DMS 273 (cell line): ENCODE measurements around the gene PCBP3.
A peak's percentile ranks its signal among the peaks of the same experiment; 100 is the strongest.
"Not testable (repeated sequence)": the region's sequence is repeated elsewhere in the genome, so short reads cannot be mapped to it uniquely, and the experiment has no call there.

ENCODE experiments used
- DNase-seq: peaks from one replicate; lab custom pipeline; 2025; ENCODE audit not compliant: unreplicated experiment; lab: John Stamatoyannopoulos, UW

Gene PCBP3

DNA sequence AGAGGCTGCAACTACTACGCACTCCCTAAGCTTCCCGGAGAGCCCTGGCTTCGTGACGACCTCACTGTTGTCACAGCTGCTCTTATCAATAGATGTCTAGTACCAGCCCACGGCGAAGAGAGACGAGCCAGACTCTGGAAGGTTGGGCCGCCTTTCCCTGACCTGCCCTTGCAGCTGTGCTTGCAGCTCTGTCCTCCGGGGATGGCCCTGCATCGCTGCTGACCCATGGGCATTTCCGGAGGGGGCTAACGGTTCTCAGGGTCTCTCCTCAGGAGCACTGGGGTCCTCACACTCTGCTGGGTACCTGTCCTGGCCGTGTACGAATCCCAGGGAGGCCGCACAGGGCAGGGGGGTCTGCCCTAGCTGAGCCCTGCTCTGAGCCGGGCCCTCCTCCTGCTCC is 244.3 kb downstream of the PCBP3 start:
- no peak for DNase-seq

DNA sequence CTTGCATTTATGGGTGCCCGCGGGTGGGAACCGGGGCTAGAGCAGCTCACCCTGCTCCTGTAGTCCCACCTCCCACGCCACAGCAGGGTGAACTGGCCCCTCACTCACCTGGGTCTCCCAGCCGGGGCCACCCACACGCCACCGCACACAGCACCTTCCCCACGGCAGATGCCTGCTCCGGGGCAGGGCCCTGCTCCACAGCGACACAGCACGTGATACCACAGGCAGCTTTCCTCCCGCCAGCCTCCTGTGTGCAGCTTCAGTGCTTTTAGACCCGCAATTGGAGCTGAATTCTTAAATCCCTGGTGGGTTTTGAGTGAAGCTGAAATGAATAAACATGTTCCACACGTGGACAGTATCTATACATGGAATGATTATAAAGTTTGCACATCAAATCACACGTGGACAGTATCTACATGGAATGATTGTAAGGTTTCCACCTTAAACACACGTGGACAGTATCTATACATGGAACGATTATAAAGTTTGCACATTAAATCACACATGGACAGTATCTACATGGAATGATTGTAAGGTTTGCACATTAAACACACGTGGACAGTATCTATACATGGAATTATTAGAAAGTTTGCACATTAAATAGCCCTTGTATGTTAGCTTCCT is 245.0 kb downstream of the PCBP3 start:
- DNase-seq, result no peak

DNA sequence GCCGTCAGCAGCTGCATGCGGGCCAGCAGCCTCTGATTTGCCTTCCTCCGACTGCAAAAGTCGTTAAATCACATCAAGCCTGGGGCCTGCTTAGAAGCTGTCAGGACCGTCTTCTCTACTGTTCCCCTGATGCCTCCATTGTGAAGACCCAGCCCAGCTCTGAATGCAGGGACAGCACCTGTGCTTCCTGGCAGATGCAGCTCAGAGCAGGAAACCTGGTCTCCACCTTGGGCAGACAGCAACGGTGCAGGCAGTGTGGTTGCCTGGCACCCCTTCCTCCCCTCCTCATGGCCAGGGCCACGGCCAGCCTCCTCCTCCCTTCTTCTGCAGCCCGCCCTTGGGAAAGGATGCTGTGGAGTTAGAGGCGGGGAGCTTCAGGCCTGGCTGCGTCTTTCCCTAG is 245.7 kb downstream of the PCBP3 start:
- DNase-seq, result peak; percentile 7

DNA sequence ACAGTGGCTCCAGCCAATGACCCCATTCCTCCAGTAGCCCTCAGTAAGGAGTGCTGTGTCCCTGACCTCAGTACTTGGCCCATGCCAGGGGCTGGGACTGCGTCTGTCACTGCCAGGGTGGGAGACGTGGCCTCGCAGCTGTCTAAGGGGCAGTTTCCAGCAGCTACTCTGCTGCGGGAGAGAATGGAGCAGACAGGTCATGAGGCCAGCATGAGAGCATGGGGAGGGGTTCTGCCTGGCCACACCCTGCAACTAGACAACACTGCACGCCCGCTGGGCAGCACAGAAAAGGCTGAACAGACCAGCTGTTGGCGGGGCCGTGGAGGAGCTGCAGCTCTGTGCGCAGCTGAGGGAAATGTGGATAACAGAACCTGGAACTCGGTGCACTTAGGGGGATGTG is 246.4 kb downstream of the PCBP3 start:
- DNase-seq, result peak; percentile 7

DNA sequence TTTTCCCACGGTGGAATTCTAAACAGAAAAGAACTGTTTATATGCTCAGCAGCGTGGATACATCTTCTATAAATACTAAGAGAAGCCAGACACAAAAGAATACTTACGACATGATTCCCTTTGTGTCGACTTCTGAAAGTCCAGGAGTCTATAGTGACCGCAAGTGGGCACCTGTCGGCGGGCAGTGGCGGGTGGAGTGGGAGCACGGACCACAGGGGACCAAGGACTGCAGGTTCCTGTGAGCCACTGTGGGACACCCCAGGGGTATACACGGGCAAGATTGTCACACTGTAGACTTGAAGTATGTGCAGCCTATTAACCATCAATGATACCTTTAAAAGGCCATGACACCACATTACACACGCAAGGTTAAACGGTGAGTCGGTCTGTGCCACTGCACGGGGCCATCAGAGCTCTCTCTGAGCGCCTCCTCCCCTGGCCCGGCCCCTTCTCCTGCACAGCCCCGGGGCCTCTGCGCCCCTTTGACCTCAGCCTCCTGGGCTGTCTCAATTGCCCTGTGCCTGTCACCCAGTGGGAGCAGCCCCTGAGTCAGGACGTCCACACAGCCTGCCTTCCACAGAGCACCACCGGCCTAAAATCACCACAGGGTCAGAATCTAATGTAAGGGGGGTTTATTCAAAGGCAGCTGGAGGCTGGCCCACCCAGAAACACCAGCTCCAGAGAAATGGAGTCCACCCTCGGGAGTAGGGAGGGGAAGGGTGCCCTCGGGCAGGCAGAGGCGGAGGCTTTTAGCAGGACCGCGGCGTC is 248.0 kb downstream of the PCBP3 start:
- no peak for DNase-seq

DNA sequence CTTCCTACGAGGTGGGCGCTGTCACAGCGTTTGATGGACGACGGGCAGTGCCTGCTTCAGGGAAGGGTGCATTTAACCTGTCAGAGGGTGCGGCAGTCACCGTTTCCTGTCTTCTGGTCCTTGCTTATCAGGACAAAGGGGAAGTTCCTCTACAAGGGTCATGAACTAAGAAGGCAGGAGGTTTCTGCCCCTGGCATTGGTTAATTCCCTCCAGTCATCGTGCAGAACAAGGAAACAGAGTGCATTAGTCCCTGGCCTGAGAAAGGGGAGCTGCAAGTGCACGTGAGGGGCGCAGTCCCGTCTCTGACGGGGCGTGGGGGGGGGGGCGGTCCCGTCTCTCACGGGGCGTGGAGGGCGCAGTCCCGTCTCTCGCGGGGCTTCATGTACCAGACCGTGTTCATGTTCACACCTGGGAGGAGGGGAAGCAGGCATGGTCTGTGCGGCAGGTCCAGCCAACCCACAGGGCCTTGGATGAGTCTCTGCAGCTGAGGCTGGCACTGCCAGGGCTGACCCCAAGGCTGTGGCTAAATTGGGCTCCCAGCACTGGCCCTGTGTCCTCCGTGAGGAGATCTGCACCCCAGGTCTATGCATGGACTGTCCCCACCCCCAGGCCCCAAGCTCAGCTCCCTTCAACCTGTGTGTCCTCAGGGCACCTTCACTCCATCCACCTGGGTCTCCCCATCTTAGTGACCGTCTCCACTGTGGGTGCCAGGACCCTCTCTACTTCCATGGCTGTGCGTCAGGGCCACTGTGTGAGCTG is 248.8 kb downstream of the PCBP3 start:
- no peak for DNase-seq

DNA sequence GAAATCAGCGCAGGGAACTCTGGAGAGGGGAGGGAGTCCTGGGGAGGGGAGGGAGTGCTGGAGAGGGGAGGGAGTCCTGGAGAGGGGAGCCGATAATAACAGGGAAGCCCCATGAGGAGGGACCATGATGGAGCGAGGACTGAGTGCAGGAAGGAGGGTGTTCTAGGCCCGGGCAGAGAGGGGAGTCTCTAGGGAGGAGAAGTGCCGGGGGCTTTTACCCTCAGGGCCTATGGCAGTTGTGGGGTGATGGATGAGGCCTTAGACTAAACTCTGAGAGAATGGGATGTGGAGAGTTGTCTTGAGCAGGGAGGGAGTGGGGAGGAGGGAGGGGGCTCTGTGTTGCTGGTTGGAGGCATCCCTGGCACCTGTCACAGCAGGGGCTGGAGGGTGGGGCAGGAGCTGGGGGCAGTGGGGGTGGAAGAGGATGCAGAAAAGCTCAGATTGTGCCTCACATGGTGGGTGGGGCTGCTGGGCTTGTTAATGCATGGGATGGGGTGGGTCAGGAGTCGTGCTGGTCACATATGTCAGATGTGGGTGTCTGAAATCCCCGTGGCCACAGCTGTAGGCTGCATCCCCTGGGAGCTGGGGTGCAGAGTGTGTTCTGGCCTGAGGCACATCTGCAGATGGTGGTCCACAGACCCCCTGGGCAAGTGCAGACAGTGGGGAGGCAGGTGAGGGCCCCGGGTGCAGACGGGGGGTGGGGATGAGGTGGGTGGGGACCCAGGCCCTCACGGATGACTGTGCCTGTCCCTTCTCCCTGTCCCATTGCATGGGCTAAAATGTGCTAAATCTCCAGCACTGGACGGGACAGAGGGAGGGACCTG is 249.6 kb downstream of the PCBP3 start:
- DNase-seq, result no peak

DNA sequence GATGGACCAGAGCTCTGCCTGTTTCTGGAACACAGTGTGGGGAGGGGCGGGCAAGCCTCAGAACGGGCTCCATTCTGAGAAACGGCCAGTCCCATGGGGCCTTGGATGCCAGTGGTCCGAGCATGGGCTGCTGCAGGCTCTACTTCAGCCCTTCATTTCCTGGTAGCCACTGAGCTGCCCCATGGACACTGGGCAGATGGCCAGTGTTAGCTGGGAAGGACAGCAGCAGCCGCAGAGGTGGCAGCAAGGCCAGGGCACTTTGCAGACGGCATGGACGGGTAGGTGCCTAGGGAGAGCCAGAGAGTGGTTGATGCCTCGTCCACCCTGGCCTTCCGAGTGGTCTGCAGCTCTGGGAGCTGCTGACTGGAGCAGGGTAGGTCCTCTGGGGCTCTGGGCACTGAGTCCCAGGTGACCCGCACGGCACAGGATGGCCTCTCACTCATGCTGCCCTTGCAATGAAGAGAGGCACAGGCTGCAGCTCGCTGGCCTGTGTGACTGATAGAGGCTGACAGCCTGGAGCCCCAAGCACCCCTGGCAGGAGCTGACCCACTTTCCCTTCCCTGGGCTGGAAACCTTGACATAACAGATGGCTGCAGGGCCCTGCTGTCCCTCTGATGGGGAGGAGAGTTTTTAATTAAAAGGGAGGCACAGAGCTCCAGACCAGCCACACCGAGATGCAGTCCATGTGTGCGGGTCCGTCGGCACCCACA is 250.4 kb downstream of the PCBP3 start:
- peak; percentile 61 for DNase-seq

DNA sequence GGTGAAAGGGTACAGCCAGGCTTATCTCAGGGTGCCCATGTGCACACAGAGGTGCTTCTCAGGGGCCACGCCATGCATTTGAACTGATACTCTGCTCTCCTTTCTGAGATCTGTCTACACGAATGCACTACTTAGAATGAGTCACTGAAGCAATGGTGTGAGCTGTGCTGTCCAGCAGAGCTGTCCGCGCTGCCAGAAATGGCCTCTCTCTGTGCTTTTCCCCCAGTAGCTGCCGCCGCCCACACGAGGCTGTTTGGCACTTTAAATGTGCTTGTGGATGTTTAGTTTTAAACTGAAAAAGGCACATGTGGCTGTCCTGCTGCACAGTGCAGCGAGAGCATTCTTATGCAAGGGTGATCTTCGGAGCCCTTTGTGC is 250.9 kb downstream of the PCBP3 start:
- no peak for DNase-seq

DNA sequence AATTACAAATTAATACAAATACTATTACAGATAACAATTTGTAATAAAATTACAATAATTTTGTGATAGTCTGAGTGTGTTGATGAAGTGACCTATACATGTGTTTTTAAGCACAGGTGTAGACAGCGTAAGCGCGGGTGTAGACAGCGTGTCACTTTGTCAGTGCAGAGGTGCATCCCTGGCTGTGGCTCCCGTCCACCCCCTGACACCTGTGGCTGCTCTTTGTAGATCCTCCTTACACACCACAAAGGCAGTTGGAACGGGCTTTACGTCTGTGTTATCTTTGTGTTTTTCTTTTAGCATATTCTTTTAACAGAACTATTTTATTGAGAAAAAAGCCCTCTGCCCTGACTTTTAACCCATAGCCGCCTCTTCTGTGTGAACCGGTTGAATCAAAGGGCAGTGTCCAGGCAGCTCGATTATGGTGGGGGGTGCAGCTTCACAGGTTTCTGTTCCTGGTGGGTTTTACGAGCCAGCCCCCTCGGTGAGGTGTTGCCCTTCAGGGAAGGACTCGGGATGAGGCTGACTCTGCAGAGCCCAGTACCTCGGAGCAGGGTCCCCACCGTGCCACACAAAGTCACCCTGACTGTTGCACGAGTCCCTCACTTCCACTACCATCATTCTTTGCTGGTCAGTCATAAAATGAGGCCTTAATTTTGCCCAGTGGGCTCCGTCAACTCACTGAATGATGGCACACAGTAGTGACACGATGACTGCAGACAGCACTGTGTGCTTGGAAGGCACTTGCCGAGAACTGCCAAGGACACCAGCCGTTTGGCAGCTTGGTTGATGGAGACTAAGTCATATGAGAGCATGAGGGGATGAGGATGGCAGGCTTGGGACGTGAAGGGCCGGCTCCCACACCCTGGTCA is 251.6 kb downstream of the PCBP3 start:
- DNase-seq, result no peak

DNA sequence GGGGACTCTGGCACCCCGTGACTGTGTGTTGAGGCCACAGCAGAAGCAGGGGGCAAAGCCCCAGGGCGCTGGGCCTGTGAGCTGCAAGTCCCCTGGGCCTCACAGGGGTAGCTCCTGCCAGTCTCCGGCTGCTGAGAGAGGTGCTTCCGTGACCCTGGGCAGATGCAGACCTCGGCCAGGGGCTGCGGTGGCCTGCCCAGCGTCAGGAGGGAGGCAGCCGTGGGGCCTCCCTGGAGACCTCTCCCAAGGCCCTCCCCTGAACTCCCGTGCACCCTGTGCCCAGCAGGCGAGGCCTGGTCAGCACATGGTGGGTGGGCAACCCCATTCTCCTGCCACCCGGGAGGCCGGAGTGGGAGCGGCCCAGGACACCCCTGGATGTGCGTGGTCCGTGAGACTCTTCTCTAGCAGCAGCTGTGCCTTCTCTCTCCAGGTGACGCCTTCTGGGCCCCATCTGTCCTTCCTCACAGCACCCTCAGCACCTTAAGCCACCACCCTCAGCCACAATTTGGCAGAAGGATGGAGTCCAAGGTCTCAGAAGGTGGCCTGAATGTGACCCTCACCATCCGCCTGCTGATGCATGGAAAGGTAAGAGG is 252.3 kb downstream of the PCBP3 start:
- DNase-seq, result no peak

DNA sequence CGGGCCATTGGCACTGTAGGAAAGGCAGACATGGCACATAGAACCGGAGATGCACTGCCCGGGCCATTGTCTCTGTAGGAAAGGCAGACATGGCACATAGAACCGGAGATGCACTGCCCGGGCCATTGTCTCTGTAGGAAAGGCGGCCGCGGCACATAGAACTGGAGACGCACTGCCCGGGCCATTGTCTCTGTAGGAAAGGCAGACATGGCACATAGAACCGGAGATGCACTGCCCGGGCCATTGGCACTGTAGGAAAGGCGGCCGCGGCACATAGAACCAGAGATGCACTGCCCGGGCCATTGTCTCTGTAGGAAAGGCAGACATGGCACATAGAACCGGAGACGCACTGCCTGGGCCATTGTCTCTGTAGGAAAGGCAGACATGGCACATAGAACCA is 252.9 kb downstream of the PCBP3 start:
- not testable (repeated sequence) for DNase-seq

DNA sequence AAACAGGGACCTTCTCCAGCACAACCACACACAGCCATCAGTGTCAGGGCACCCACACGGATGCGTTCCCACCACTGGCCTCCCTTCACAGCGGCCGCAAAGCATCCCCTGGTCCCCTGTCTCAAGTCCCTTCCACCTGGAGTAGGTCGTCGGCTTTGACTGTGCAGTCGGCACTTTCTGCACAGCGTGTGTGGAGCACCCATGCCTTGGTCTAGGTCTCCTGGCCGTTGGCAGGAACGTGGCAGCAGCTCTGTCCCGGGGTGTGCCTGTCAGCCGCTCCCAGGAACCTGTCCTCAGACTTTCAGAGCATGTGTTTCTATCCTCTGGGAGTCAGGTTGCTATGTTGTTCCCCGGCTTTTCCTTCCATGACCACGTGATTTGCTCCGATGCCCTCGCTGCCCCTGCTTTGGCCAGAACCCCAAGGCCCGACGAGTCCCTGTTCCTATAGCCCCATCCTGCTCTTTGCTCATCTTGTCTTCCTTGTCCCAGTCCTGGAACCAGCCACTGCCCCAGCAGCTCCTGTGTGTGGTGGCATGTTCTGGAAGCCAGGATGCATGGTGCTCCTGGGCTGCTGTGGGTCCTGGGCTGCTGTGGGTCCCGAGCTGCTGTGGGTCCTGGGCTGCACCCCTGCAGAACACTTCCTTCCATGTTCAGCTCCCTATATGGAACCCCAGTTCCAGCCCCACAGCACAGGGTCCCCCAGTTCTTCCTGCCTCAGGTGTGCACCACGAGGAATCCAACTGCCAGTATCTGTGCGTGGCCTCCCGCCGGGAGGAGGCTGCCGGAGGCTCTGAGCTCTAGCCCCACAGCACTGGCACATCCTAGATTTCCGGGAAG is 253.9 kb downstream of the PCBP3 start:
- DNase-seq, result no peak

DNA sequence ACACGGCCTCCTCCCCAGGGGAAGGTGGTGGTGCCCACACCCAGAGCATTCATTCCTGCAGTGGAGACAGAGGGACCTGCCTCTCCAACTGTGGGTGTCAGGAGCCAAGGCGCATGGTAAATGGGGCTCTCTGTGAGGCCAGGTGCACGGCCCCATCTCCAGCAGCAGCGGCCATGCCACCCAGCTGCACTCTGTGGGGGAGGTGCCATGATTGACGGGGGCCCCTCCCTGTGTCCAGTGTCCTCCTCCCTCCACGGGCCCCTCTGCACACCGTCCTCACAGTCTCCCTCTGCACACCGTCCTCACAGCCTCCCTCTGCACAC is 254.5 kb downstream of the PCBP3 start:
- DNase-seq, result no peak

DNA sequence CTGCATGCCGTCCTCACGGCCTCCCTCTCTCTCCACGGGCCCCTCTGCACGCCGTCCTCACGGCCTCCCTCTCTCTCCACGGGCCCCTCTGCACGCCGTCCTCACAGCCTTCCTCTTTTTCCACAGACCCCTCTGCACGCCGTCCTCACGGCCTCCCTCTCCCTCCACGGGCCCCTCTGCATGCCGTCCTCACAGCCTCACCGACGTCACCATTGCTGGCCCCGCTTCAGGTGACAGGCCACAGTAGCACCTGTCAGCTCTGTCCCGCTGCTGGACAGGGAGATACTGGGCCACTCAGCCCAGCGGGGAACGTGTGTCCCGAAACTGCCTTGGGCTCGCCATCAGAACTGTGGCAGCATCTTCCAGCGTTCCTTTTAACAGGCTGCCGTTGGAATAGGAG is 255.3 kb downstream of the PCBP3 start:
- DNase-seq, result no peak

DNA sequence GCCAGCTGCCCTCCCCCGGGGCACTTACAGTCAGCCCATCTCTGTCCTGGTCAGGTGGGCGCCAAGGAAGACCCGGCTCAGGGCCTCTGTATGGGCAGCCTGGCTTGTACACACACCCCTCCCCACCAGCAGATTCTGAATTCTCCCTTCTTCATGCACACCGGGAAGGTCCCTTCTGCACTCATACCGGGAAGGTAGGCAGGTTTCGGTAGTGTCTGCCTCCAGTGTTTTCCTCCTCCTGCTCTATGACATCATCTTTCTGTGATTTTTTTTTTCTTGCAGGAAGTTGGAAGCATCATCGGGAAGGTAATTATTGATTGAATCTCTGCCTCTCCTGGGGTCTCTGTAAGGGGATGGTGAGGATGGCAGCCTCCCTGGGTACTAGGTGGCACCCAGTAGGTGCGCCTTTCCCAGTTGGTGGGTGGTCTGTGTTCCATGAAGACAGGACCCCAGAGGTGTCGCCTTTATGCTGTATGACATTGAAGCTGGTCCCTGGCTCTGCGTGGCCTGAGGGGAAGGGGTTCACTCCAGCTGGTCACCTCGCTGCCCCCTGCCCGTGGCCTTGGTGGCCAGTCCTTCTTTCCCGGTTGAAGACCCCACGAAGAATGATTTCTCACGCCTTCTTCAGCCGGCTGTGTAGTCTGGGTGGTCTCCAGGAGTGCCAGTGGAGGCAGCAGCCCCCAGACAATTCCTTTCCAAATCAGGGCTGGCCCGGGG is 255.9 kb downstream of the PCBP3 start:
- DNase-seq, result no peak

DNA sequence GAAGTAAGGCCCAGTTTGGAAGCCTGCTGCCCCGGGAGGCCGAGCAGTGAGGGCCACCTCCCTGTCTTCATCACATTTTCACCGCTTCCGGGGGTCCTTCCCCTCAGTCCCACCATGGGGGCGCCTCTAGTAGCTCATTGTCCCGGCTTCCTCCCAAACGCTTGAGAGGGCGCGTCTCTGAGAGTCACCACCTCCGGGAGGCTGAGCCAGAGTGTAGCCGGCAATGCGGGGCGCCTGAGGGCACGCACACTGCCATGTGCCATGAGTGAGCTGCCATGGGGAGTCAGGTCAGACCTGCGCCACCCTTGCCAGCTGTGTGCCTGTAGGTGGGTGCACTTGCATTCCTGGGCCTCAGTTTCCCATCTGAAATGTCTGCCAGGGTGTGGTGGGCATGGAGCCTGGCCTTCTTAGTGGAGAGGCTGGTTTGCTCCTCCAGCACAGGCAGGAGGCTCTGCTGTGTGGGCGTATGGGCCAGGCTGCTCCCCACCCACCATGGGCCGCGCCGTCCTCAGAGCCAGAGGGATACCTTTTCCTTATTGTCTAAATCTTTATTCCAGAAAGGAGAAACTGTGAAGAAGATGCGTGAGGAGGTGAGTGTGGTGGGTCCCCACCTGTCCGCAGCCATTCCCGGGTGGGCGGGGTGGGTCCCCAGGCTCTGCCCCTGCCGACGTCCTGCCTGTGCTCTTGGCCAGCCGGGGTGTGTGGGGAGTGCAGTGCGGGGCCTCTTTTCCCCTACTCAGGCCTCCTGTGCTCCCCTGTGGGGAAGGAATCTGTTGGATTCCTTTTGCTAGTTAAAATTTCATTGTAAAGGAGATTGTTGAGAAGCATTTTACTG is 256.7 kb downstream of the PCBP3 start:
- no peak for DNase-seq
